Cerebellar nuclear complex (tissue), 1 donor: ENCODE data around the gene P2RY14.

Experiments
- DNase-seq, 2 experiments: peaks; one replicate each; lab custom pipeline; 2025; lab: John Stamatoyannopoulos, UW

Gene P2RY14

DNA sequence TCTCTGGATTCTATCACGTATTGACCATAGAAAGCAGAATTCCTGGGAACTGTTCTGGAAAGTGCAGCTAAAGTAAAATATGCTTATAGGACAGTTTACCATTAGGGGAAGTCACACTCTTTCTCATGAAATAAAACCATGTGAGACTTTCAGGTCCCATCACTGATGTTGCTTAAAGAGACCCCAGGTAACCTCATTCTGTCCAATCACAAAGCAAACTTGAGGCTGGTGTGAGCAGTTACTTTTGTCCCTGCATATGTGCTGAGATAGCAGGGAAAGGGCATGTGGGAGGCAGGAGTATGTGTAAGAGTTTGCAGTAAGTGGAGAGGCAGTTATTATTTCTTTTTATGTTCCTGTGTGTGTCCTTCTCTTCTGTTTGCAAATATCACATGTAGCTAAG is 22.2 kb upstream of the P2RY14 start:
- DNase-seq, result no peak

DNA sequence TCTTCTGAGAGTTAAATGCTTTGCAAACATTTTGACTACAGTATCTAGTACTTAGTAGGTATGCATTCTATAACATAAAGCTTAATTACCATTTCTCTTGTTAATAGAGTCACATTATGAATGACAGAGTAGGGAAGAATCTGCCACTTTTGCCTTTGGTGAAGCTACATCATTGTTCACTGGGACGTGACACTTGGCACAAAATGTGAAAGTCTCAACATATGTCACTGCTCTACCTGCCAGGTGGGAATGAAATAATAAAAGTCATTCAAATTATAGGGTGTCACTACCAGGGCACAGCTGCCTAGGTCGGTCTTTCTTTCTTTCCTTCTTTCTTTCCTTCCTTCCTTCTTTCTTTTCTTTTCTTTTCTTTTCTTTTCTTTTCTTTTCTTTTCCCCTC is 20.7 kb upstream of the P2RY14 start:
- no peak for DNase-seq

GRCh38 chr3:151297429-151297828 is 19.1 kb upstream of the P2RY14 start:
- DNase-seq, result no peak

DNA sequence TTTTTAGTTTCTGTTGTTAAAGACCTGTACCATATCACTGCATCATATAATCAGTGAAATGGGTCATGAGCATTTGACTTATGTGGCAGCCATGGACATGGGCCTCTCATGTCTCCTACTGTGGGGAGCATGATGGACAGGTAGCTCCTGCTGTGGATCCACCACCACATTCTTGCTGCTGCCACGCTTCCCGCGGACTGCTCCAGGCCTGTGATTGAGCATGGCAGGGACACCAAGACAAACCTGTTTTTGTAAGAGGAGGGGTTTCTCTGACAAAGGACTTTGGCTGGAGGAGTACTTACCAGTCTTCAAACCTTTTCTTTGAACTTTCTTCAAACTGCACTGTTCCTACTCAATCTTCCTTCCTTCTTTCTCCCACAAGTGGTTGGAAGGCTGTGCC is 17.9 kb upstream of the P2RY14 start:
- no peak for DNase-seq

- DNase-seq, result no peak
These were observed 14.8 kb upstream of the P2RY14 start for GRCh38 chr3:151293127-151293526.

DNA sequence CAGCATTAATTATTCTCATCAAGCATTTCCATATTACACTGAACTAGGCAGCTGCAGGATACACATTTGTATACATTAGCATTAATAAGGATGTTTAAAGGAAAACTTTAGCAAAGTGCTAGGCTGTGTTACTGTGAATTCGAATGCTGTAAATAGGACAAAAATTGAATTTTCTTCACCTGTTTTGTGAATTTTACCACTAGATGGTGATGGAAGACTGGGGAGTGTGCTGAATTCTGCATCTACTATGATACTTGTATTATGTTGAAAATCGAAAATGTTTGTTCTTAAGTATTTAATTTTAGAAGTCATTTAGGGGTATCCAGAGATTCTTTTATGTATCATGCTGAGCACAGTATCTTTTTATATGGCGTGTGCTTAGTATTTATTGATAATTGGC is 12.3 kb upstream of the P2RY14 start:
- no peak for DNase-seq

- no peak for DNase-seq
These were observed 11.1 kb upstream of the P2RY14 start for GRCh38 chr3:151289445-151289844.

DNA sequence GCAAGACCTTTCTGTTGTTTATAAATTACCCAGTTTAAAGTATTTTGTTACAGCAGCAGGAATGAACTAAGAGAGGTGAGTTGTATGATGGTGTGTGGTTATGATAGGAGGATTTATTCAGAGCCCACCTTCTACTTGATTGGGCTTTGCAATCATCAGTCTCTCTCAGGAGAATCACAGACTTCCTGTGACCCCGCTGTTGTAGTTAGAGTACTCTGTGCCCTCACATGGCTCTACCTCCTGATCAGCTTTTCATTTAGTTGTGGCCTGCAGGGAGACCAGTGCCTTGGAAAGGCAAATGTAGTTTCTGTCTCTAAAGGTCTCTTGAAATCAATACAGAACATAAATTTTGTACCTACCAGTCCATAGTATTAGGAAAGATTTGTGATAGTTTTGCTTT is 7.6 kb upstream of the P2RY14 start:
- no peak for DNase-seq

DNA sequence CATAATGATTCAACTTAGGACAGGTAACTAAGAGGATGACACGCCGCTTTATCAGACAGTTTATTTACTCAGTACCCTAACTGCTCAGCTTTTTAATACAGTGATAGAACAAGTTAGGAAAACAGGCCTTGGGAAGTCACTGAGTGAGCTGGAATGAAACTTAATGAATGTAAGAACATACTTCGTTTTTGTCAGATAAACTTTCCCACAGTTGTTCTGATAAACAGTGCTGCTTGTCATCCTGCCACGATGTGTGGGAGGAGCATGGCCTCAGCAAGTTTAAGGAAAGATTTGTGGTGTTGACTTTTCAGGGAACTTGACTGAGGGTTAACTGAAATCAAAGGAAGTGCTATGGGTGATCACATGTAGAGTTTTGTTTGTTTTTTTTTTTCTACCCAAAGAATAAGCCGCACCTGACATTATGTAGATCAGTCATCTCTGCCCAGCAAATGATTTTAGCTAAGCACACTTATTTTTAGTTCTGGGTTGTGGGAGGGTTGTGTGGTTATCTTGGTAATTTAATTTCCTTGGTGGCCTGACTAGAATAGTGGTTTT is 5.6 kb upstream of the P2RY14 start:
- no peak for DNase-seq

DNA sequence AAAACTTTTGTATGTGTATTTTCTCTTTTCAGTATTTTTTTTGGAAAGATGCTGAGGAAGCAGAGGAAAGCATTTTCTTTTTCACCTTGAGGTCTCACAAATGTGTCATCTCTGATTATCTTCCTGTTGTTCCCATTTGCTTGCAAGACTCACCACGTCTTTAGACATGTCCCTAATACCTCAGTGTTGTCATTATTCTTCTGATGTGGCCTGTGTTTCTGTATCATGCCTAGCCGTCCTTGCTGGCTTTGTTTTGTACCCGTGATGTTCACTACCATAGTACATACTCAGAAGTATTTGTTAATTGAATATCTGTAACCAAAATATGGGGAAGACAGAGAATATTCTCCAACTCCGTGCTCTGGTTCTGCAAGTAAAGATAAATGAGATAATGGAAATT is 5.0 kb upstream of the P2RY14 start:
- no peak for DNase-seq

DNA sequence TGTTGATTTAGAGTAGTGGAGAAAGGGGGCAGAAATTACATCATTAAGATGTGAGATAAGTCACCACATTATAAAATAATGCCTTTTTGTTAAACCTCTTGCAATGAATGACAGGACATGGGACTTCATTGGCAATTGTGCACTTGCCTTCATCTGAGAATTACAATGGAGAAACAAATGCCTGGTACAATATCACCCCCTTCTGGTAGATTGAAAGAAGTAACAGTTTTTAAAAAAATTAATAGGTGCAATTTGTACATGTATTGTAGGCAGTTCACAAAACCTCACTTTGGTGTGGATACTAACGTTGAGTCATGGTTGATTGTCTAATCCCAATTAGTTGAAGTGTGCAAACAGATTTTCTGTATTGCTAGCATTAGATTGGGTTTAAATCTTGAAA is 4.6 kb upstream of the P2RY14 start:
- peak in 1 of 2 experiments; percentile 13 for DNase-seq

GRCh38 chr3:151281671-151282324 is 3.5 kb upstream of the P2RY14 start:
- no peak for DNase-seq

- DNase-seq, result no peak
These were observed 1.7 kb downstream of the P2RY14 start for GRCh38 chr3:151276687-151277042.

GRCh38 chr3:151276038-151276686 is 2.2 kb downstream of the P2RY14 start:
- DNase-seq, result no peak

DNA sequence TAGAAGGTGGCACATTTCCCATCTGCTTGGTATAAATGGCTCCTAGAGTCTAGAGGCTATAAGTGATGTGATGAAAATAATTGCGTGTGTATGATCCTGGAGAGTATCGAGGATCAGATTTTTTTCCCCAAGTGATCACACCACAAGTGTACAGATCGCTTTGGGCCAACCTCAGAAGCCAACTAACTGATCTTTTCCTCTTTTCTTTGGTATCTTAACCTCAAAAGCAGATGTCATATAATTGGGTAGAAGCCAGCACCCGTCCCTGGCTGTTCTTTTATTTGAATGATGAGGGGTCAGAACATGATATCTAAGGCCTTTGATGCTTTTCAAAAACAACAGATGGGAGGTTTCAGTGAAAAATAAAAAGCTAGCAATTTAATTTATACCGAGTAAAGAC is 3.3 kb downstream of the P2RY14 start:
- no peak for DNase-seq

DNA sequence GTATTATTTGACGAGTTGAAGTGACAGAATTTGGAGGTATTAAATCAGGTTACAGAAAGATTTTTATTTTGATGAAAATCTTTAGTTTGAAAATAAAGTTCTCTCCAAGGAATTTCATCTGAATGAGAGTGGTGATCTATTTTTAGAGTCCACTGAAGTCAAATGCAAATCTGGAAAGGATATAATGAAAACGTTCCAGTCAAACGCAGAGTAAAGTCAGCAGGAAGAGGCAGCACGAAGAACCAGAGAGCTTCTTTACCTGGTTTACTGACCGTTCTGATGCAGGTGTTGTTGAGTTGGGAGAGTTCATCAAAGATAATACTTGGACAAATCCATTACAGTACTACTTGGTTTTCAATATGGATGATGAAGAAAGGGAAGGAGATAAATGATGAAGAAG is 8.7 kb downstream of the P2RY14 start:
- no peak for DNase-seq

- DNase-seq, result no peak
These were observed 9.8 kb downstream of the P2RY14 start for GRCh38 chr3:151268267-151269235.

DNA sequence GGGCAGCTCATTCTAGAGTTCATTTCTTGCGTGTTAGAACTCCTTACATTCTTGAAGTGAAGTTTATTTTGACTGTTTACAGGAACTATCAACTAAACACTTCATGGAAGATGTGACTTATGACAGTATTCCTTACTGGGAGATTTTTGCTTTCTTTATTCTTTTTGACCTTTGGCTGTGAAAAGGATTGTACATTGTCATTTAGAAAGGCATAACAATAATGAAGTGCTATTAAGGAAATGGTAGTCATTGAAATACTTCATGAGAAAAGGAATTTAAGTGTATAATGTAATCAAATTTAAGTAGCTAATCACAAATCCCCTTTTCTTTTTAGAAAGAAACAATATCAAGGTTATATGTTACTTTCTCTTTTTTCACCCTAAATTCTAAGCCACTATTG is 11.3 kb downstream of the P2RY14 start:
- DNase-seq, result no peak

- DNase-seq, result no peak
These were observed 12.5 kb downstream of the P2RY14 start for GRCh38 chr3:151265866-151266265.

GRCh38 chr3:151265166-151265565 is 13.2 kb downstream of the P2RY14 start:
- no peak for DNase-seq

DNA sequence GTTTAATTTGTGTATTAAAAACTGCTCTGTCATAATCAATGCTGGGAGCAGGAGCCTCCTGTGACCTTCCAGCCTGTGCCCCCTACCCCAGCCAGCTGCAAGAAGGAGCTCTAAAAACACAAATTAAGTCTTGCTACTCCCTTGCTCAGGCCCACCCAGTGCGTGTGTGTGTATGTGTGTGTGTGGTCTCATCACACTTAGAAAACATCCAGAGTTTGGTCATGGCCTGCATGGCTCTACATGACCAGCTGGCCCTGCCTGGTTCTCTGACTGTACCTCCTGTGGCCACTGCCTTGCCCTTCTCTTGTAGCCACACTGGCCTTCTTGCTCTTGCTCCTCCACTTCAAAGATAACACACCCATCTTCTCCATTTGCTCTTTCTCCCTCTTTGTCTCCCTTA is 13.7 kb downstream of the P2RY14 start:
- DNase-seq, result no peak

- no peak for DNase-seq
These were observed 15.3 kb downstream of the P2RY14 start for GRCh38 chr3:151262871-151263525.
